Gastrocnemius medialis (tissue), 4 donors: Measurements from ENCODE around the gene CLK2. TPM values are rescaled to one million over a fixed set of nuclear protein-coding genes. Genes with fewer than 3 reads are reported as not detected.

Experiments used
- ATAC-seq, 2 donors: fragments of 150-250 bp; one replicate each; pipeline ENCODE4 v1.9.1; 2016
- DNase-seq, 2 donors: peaks; one replicate each; pipeline ENCODE4 v3.0.0-alpha.2; 2019
- H3K27ac ChIP-seq, 4 donors: fragments of 200-600 bp; sonication (generic); 1 replicate in 1 of 4; 2 replicates in 3 of 4; pipeline ENCODE4 v1.5.1; 2016 to 2018; ENCODE audit warnings: mild to moderate bottlenecking in 2 of 4, moderate library complexity in 1 of 4
- H3K27me3 ChIP-seq, 3 donors: fragments of 200-600 bp; sonication (generic) in 2 of 3; 1 replicate in 1 of 3; 2 replicates in 2 of 3; pipeline versions ENCODE4 v1.5.1 to v1.6.0; 2016 to 2019; ENCODE audit warnings: mild to moderate bottlenecking in 1 of 3, moderate library complexity in 1 of 3
- H3K36me3 ChIP-seq, 2 donors: fragments of 200-600 bp; sonication (generic) in 1 of 2; one replicate each; pipeline ENCODE4 v1.5.1; 2017 to 2018
- H3K4me1 ChIP-seq, 2 donors: fragments of 200-600 bp; sonication (generic) in 1 of 2; one replicate each; pipeline ENCODE4 v1.5.1; 2016 to 2017; ENCODE audit warnings: mild to moderate bottlenecking in 2 of 2
- H3K4me3 ChIP-seq, 4 donors: fragments of 200-600 bp; sonication (generic) in 3 of 4; 1 replicate in 1 of 4; 2 replicates in 3 of 4; pipeline ENCODE4 v1.5.1; 2016 to 2019; ENCODE audit warnings: mild to moderate bottlenecking in 2 of 4
- H3K9me3 ChIP-seq, 3 donors: fragments of 200-600 bp; sonication (generic) in 2 of 3; 1 replicate in 1 of 3; 2 replicates in 2 of 3; pipeline ENCODE4 v1.5.1; 2016 to 2019
- CTCF ChIP-seq, 5 experiments: fragments of 450-650 bp in 3 of 5; fragments of 200-600 bp in 2 of 5; sonication (generic) in 2 of 5; IDR thresholded peaks in 4 of 5; conservative IDR thresholded peaks in 1 of 5; 1 replicate in 4 of 5; 2 replicates in 1 of 5; pipeline ENCODE4 v1.5.1; 2016 to 2019; ENCODE audit warnings: antibody characterized with exemption in 5 of 5, mild to moderate bottlenecking in 3 of 5, moderate library complexity in 3 of 5
- POLR2A ChIP-seq, 2 donors: fragments of 450-650 bp; IDR thresholded peaks; one replicate each; pipeline ENCODE4 v1.6.1; 2017; ENCODE audit warnings: antibody characterized with exemption in 2 of 2, mild to moderate bottlenecking in 2 of 2, moderate library complexity in 2 of 2
- in situ Hi-C, 4 donors: fragments of 200-750 bp; cut with MboI; loops; one replicate each; pipeline versions ENCODE4 v1.15.0 to v1.8.0; 2017; ENCODE audit warnings: low sequenced_read_pairs in 4 of 4
- intact Hi-C: fragments of 100-400 bp; cut with DNase I; formaldehyde crosslinking; loops from one replicate; pipeline ENCODE4 v1.15.1; 2023; ENCODE audit warnings: low total_unique reads
- total RNA-seq, 4 donors: library from RNA; depleted of rRNA; stranded (reverse); fragments of >200 nt; gene quantifications; one replicate each; pipeline versions ENCODE4 v1.1.0 to v1.2.3, GENCODE V29; 2016

CLK2 gene
- total RNA-seq, 4 donors from 2014 or later, result 7.1 to 13.1 (median 9.8) TPM

DNA sequence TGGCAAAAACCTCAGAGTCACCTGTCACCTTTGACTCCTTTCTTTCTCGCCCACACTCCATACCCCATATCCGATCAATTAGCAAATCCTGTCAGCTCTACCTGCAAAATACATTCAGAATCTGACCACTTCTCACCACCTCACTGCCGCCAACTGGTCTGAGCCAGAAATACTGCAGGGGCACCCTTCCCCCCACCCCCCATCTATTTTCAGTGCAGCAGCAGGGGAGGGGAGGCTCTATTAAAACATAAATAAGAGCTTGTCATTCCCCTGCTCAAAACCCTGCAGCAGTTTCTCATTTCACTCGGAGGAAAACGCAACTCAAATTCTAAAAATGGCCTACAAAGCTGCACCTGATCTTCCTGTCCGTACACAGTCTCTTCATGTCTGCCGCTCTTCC is 24.1 kb upstream of the CLK2 start:
- no peak for ATAC-seq
- Histone ChIP-seq H3K36me3 (no peaks in the 10 kb centered on the region), H3K27me3 (peaks cover 17 to 25% (median 24%) of the 10 kb centered on the region in 3 donors), H3K4me1 (no peaks in the 10 kb centered on the region), H3K4me3 (no peak overlapping the region), H3K27ac (no peak overlapping the region), H3K9me3 (no peaks in the 10 kb centered on the region)
- intact Hi-C loops, result no loop called here
- in situ Hi-C loops, result no loop called here
- TF ChIP-seq CTCF (IDR thresholded peaks at IDR 0.05 in 4 of 5, conservative IDR thresholded peaks at IDR 0.05 in 1 of 5) (no peak), POLR2A (IDR thresholded peaks at IDR 0.05) (no peak)
- no peak for DNase-seq

- Histone ChIP-seq H3K4me1 (no peaks in the 10 kb centered on the region), H3K36me3 (no peaks in the 10 kb centered on the region), H3K27me3 (peaks cover 17 to 25% (median 24%) of the 10 kb centered on the region in 3 donors), H3K4me3 (no peak overlapping the region), H3K27ac (no peak overlapping the region), H3K9me3 (no peaks in the 10 kb centered on the region)
- in situ Hi-C loops (no loop called here), intact Hi-C loops (no loop called here)
- ATAC-seq (no peak), DNase-seq (no peak)
- TF ChIP-seq POLR2A (IDR thresholded peaks at IDR 0.05) (no peak), CTCF (IDR thresholded peaks at IDR 0.05 in 4 of 5, conservative IDR thresholded peaks at IDR 0.05 in 1 of 5) (no peak)
Observed at GRCh38 chr1:155296661-155297060, 23.4 kb upstream of the CLK2 start.

GRCh38 chr1:155295942-155296267 is 22.6 kb upstream of the CLK2 start:
- Histone ChIP-seq H3K9me3 (no peaks in the 10 kb centered on the region), H3K4me1 (no peaks in the 10 kb centered on the region), H3K36me3 (no peaks in the 10 kb centered on the region), H3K27ac (no peak overlapping the region), H3K4me3 (no peak overlapping the region), H3K27me3 (peaks cover 17 to 25% (median 24%) of the 10 kb centered on the region in 3 donors)
- intact Hi-C loops (no loop called here), in situ Hi-C loops (no loop called here)
- TF ChIP-seq CTCF (IDR thresholded peaks at IDR 0.05 in 4 of 5, conservative IDR thresholded peaks at IDR 0.05 in 1 of 5) (no peak), POLR2A (IDR thresholded peaks at IDR 0.05) (no peak)
- DNase-seq, result no peak
- ATAC-seq, result no peak

DNA sequence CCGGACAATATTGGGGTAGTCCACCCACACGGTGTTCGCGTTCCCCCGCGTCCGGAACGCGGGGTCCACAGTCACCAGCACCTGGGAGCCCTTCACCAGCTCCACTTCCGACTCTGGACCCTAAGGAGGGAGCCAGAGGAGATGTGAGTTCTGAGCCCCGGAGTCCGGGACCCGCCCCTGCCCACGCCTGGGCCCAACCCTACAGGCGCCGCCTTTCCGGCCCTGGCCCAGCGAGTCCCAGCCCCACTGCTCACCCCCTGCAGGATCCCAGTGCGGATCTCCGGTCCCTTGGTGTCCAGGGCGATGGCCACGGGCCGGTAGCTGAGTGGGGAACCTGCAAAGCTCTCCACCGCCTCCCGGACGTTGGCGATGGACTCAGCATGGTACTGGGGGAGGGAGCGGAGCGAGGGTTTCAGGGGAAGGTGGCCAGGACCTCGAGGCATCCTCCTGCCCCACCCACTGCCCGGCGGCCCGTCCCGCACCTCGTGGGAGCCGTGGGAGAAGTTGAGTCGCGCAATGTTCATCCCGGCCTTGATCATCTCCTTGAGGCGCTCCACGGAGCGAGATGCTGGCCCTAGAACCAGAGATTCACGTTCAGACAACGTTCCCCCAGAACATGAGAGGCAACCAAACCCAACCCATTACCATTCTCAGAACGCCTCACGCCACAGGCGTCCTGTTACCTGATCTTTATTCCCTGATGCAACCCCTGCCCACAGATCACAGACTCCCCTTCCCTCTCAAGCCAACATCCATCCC is 22.1 kb upstream of the CLK2 start:
- TF ChIP-seq POLR2A (IDR thresholded peaks at IDR 0.05) (no peak), CTCF (IDR thresholded peaks at IDR 0.05 in 4 of 5, conservative IDR thresholded peaks at IDR 0.05 in 1 of 5) (no peak)
- DNase-seq (no peak), ATAC-seq (no peak)
- Histone ChIP-seq H3K27ac (no peak overlapping the region), H3K4me3 (peak overlapping the region in 3 of 4 donors; percentile 1 to 9 (median 9)), H3K27me3 (peaks cover 17 to 25% (median 24%) of the 10 kb centered on the region in 3 donors), H3K4me1 (no peaks in the 10 kb centered on the region), H3K36me3 (no peaks in the 10 kb centered on the region), H3K9me3 (no peaks in the 10 kb centered on the region)
- in situ Hi-C loops (no loop called here), intact Hi-C loops (no loop called here)
